Measurements from ENCODE around the gene ALPG.
"Not testable (repeated sequence)": the region's sequence is repeated elsewhere in the genome, so short reads cannot be mapped to it uniquely, and the experiment has no call there.

ALPG gene

GRCh38 chr2:232442431-232442830 is 35.8 kb downstream of the ALPG start:
- ATAC-seq: not testable (repeated sequence)

- not testable (repeated sequence) for ATAC-seq
Measured at GRCh38 chr2:232443047-232443446, 36.4 kb downstream of the ALPG start.

- ATAC-seq: not testable (repeated sequence)
Measured at GRCh38 chr2:232443669-232444408, 37.2 kb downstream of the ALPG start.

- ATAC-seq: peak; percentile 78 to 79
Measured at GRCh38 chr2:232444409-232445148, 37.9 kb downstream of the ALPG start.

GRCh38 chr2:232445149-232445885 is 38.7 kb downstream of the ALPG start:
- ATAC-seq: not testable (repeated sequence)

GRCh38 chr2:232446266-232446777 is 39.7 kb downstream of the ALPG start:
- ATAC-seq: not testable (repeated sequence)

GRCh38 chr2:232447091-232447620 is 40.5 kb downstream of the ALPG start:
- no peak for ATAC-seq

- no peak for ATAC-seq
Measured at GRCh38 chr2:232447638-232448303, 41.1 kb downstream of the ALPG start.

- no peak for ATAC-seq
Measured at GRCh38 chr2:232448304-232448690, 41.7 kb downstream of the ALPG start.

- no peak for ATAC-seq
Measured at GRCh38 chr2:232449964-232450363, 43.3 kb downstream of the ALPG start.

GRCh38 chr2:232451645-232452044 is 45.0 kb downstream of the ALPG start:
- not testable (repeated sequence) for ATAC-seq

- ATAC-seq: no peak
Measured at GRCh38 chr2:232454630-232455029, 48.0 kb downstream of the ALPG start.

- ATAC-seq: no peak
Measured at GRCh38 chr2:232455426-232456255, 49.0 kb downstream of the ALPG start, which contains the start of gene ALPI. ALPI (plus strand) TSS chr2:232456153; CDS start chr2:232456200, 47 bp downstream.

- no peak for ATAC-seq
Measured at GRCh38 chr2:232456296-232457120, 49.9 kb downstream of the ALPG start.

GRCh38 chr2:232457121-232458011 is 50.7 kb downstream of the ALPG start:
- ATAC-seq: no peak

- no peak for ATAC-seq
Measured at GRCh38 chr2:232458051-232458660, 51.5 kb downstream of the ALPG start.

GRCh38 chr2:232458661-232459418 is 52.2 kb downstream of the ALPG start:
- ATAC-seq: no peak
